CD4-positive, alpha-beta T cell treated with Interleukin-6 at 100 ng/mL for 8 hours (primary cell): ENCODE measurements around the gene CCN5.

ENCODE experiments used
- DNase-seq: peaks from one replicate; pipeline ENCODE4 v3.0.0-alpha.2; 2020; ENCODE audit warnings: mixed read lengths, low spot score

CCN5 gene

DNA sequence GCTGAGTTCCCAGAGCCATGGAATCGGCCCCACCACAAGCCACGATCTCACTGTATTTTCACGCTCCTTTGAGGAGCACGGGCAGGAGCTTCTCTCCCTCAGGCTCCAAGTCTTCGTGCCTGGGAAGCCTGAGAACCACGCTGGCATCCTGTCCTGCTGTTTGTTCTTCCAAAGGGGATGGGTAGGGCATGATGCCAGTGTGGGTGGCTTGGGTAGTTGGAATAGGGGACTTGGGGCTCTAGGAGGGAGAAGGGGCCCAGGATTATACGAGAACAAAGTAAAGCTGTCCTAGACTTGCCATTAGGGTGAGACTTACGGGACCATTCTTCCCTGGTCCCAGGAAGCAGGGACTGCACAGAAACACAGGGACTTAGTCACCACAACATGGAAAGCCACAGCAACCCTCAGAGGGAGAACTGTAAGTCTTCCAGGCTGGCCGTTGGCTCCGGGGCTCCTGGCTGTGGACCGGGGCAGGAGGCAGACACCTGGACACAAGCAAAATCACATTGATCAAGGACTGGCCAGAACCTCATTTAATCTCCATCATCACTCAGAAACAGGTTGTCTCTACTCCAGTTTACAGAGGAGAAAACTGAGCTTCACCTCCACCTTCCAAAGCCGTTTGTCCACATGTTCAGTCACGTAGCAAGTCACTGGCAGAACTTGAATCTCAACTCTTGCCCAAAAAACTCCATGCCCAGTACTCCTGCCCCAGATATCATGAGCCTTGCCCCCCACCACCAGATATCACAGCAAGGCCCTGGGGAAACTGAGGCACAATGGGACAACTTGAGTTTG, 1.3 kb downstream of the CCN5 start:
- DNase-seq = no peak

DNA sequence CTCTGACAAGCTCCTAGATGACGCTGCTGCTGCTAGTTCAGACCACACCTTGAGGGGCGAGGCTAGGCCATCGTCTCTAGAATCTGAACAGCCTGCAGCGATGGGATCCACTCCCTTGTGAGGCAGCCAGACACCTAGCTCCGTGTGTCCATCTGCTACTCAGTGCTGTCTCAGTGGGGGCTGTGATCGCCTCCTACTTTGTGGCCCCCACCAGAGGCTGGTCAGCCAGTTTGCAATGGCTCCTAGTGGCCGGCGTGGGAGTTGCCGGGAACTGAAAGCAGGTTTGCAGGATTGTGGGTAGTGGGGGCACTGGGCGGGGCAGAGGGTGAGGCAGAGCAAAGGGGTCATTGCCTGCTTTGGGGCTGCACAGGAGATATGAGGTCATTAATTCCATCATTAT, 2.8 kb downstream of the CCN5 start:
- DNase-seq = no peak

DNA sequence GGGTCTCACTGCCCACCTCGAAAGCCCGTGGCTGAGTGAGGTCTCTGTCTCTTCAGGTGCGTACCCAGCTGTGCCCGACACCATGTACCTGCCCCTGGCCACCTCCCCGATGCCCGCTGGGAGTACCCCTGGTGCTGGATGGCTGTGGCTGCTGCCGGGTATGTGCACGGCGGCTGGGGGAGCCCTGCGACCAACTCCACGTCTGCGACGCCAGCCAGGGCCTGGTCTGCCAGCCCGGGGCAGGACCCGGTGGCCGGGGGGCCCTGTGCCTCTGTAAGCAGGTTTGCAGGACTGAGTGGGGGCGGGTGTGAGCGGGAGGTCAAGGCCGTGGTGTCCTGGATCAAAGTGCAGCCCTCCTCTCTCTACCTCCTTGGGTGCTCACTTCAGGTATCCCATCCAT, 4.7 kb downstream of the CCN5 start:
- DNase-seq = no peak

- no peak for DNase-seq
Observed at GRCh38 chr20:44720621-44720996, 5.4 kb downstream of the CCN5 start.

GRCh38 chr20:44720997-44721784, 6.0 kb downstream of the CCN5 start:
- DNase-seq = no peak

GRCh38 chr20:44721785-44722054, 6.6 kb downstream of the CCN5 start:
- DNase-seq = no peak

DNA sequence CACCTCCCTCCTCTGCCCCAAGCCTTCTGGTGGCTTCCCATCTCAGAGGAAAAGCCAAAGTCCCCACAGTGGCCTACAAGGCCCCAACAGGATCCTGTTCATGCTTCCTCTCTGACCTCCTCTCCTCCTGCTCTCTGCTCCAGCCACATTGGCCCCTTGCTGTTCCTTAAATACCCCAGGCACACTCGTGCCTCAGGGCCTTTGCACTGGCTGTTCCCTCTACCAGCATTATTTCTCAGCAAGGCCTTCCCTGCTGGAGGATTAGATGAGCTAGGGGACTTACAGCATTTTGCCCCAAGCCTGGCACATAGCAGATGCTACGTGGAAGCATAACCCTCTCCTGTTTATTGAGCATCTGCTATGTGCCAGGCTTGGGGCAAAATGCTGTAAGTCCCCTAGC, 7.8 kb downstream of the CCN5 start:
- no peak for DNase-seq

DNA sequence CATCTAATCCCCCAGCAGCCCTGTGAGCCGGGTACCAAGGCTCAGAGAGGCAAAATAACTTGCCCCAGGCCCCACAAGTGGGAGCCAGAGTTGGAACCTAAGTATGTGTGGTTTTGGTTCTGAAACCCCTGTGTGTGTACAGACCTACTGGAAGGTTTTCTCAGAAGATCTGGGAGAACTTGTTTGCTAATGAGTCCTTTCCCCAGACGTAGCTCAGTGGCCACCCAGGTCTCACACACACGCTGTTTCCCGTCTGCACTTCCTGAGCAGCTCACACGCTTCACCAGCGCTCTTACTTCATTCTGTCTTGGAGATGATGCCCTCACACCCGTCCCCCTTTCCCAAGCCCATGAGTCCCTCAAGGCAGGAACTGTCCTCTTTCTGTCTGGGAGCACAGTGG, 8.2 kb downstream of the CCN5 start:
- no peak for DNase-seq

GRCh38 chr20:44723798-44724362, 8.7 kb downstream of the CCN5 start:
- no peak for DNase-seq

GRCh38 chr20:44724423-44725091, 9.4 kb downstream of the CCN5 start:
- DNase-seq = no peak

- no peak for DNase-seq
Observed at GRCh38 chr20:44725837-44726236, 10.7 kb downstream of the CCN5 start.

DNA sequence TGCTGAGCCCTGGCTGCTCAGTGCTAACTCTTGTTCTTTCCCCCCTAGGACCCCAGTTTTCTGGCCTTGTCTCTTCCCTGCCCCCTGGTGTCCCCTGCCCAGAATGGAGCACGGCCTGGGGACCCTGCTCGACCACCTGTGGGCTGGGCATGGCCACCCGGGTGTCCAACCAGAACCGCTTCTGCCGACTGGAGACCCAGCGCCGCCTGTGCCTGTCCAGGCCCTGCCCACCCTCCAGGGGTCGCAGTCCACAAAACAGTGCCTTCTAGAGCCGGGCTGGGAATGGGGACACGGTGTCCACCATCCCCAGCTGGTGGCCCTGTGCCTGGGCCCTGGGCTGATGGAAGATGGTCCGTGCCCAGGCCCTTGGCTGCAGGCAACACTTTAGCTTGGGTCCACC, 11.9 kb downstream of the CCN5 start:
- no peak for DNase-seq

- DNase-seq = no peak
Observed at GRCh38 chr20:44727651-44728050, 12.5 kb downstream of the CCN5 start.

DNA sequence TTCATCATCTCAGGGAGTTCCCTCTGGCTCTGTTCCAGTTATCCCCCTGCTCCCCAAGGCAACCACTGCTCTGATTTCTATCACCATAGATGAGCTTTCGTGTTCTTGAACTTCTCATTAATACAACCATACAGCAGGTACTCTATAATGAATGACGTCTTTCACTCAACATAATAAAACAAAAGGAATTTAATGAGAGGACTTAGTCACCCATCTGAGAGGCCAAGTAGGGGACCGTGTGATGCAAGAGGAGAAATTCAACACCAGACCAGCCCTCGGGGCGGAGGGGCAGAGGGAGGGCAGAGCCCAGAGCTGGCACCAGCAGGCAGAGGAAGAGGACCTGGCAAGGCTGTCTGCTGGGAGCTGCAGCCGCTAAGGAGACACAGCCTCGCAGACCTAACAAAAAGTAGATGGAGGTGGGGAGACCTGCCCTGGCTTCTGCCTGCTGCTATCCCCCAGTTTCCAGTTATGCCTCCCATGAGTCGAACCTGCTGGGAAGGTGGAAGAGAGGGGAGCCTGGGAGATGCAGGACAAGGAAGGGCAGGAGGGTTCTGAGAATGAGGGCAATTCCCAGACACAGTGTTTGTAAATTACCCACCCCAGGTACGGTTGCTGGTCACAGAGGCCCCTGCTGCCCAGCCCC, 13.8 kb downstream of the CCN5 start:
- DNase-seq = no peak

DNA sequence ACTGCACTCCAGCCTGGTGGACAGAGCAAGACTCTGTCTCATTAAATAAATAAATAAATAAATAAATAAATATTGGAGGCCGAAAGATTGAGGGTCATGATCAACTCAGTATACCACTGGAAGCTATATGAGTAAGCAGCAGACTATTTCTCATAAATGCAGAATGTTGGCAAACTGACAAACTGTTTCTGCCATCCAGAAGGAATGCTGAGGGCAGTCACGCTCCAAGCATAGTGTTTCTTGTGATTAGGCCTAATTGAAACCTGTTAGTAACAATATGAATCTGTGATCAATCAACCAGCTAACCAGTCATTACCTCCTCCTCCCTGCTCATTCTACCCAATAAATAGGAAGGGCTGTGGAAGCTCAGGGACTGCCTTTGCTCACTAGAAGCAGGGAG, 15.3 kb downstream of the CCN5 start:
- DNase-seq = no peak

- no peak for DNase-seq
Observed at GRCh38 chr20:44731657-44732056, 16.5 kb downstream of the CCN5 start.

DNA sequence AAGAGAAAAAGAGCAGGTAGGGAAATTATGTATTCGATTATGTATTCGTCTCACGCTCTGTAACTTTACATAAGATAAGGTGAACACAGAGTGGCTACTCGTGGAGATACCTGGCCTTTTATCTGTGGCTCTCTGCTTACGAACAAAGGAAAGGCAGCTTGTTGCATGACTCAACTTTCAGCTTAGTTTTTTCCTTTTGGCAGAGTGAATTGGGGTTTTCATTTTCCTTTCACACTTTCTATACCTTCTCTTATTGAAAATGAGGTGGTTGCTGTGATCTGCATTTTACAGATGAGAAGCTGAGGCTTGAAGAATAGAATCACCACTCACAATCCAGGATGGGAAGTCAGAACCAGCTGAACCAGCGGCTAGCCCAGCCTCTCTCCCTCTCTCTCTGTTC, 17.2 kb downstream of the CCN5 start:
- no peak for DNase-seq

- DNase-seq = peak; percentile 50
Observed at GRCh38 chr20:44733341-44734069, 18.3 kb downstream of the CCN5 start.

- DNase-seq = no peak
Observed at GRCh38 chr20:44734938-44735337, 19.8 kb downstream of the CCN5 start.

GRCh38 chr20:44735816-44736169, 20.6 kb downstream of the CCN5 start:
- no peak for DNase-seq

DNA sequence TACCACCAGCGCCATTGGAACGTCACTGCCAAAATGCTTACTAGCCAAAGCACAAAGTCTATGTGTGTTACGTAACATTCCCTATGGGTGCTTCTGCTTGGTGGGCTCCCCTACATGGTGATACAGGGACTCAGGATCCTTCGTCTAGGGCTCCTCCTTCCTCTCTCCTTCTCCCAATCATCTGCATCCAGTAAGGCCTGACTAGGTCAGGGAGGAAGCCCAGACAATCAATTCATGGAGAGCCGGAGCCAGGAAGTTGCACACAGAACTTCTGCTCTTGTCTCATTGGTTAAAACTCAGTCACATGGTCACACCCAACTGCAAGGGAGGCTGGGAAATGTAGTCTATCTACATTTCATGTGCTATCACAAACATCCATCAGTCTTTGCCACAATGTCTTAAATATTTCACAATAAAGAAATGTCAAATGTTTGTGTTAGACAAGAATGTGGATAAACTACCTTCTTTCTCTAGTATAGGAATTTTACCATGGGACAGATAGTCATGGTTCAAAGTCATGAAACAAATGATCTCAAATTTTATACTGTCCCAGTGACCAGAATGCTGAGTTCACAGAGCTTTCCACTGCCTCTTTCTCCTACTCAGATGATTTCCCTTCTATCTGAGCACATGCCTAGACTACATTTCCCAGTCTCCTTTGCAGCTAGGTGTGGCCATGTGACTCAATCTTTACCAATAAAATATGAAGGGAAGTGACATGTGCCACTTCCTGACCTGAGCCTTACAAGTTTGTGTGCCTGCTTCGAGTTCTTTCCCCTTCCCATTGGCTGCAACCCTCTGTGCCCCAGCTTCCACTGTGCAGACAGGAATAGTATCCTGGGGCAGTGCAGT, 21.2 kb downstream of the CCN5 start:
- peak; percentile 38 for DNase-seq
